ENCODE results near the gene SLC6A7. TPM values are rescaled to one million over a fixed set of nuclear protein-coding genes. Genes with fewer than 3 reads are reported as not detected.
"Not testable (repeated sequence)": the region's sequence is repeated elsewhere in the genome, so short reads cannot be mapped to it uniquely, and the experiment has no call there.

SLC6A7 gene
- total RNA-seq, 1 experiment from 2014 or later = not detected

- DNase-seq (ENCODE audit: low read depth) = no peak
Observed at GRCh38 chr5:150241298-150242160, 51.7 kb downstream of the SLC6A7 start.

DNA sequence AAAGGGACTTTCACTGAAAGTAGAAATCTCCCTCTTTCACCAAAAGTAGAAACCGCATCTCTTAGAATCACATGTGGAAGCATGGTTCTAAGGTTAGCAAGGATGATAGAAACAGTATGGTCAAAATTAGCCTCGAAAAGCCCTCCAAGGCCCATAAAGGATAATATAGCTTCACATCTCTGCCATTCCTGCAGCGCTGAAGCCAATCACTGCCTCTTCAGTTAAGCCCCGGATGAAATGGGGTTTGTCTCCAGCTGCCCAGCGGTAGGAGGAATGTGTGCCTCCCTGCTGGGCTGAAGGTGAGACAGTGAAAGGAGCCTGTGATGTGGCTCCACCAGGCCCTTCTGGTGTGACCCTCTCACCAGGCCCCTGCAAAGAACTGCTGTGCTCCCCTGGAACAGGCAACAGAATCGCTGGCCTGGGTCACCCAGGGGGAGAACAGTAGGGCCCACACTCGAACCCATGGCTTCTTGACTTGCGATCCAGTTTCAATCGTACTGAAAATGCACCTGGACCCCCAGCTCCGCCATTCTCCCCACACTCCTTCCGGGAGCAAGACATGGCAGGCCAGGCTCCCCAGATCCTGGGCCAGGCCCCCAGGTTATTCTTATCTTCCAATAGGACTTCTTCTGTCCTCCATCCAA is 52.5 kb downstream of the SLC6A7 start:
- no peak for DNase-seq (ENCODE audit: low read depth)

GRCh38 chr5:150243590-150243989 is 53.7 kb downstream of the SLC6A7 start:
- no peak for DNase-seq (ENCODE audit: low read depth)

- no peak for DNase-seq (ENCODE audit: low read depth)
Observed at GRCh38 chr5:150244209-150244608, 54.3 kb downstream of the SLC6A7 start.

GRCh38 chr5:150245111-150245789 is 55.4 kb downstream of the SLC6A7 start:
- DNase-seq (ENCODE audit: low read depth) = peak; percentile 72

- no peak for DNase-seq (ENCODE audit: low read depth)
Observed at GRCh38 chr5:150245808-150246207, 55.9 kb downstream of the SLC6A7 start.

GRCh38 chr5:150246429-150246828 is 56.6 kb downstream of the SLC6A7 start:
- no peak for DNase-seq (ENCODE audit: low read depth)

DNA sequence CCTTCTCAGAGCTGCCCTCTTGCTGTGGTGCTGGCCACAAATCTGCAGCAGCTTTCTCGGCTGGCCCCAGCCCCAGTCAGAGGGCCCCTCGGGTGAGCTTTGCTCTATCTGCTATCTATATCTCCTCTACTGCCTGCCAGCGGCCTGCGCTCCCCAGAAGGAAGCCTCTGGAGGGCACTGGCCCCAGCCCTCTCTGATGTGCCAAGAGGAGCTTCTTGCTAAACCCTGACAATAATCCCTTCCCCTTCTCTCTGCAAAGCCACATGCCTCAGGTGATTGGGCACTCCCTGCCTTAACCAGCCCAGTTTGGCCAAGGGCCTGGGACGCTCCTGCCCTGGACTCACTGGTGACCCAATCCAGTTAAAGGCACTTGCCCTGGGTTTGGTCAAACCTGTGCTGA is 57.0 kb downstream of the SLC6A7 start:
- DNase-seq (ENCODE audit: low read depth) = no peak

GRCh38 chr5:150247726-150248125 is 57.9 kb downstream of the SLC6A7 start:
- DNase-seq (ENCODE audit: low read depth) = no peak

DNA sequence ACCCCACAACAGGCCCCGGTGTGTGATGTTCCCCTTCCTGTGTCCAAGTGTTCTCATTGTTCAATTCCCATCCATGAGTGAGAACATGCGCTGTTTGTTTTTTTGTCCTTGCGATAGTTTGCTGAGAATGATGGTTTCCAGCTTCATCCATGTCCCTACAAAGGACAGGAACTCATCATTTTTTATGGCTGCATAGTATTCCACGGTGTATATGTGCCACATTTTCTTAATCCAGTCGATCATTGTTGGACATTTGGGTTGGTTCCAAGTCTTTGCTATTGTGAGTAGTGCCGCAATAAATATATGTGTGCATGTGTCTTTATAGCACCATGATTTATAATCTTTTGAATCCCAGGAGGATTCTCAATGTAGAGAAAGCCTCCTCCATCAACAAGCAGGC is 58.6 kb downstream of the SLC6A7 start:
- not testable (repeated sequence) for DNase-seq (ENCODE audit: low read depth)

GRCh38 chr5:150248946-150249345 is 59.1 kb downstream of the SLC6A7 start:
- no peak for DNase-seq (ENCODE audit: low read depth)

DNA sequence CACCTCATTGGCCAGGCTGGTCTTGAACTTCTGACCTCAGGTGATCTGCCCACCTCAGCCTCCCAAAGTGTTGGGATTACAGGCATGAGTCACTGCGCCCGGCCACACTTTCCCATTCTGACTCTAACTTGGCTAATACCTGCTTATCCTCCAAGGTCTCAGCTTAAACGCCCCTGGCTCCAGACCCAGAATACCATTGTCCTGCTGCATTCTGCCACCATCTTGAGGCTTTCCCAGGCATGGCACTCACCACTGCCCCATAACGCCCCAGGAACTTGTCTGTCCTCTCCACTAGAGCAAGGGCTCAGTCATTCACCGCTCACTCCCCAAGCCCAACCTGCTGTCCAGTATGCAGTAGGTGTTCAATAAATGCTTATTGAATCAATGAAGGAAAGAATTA is 59.9 kb downstream of the SLC6A7 start:
- DNase-seq (ENCODE audit: low read depth) = no peak

GRCh38 chr5:150251504-150251903 is 61.6 kb downstream of the SLC6A7 start:
- DNase-seq (ENCODE audit: low read depth) = no peak

DNA sequence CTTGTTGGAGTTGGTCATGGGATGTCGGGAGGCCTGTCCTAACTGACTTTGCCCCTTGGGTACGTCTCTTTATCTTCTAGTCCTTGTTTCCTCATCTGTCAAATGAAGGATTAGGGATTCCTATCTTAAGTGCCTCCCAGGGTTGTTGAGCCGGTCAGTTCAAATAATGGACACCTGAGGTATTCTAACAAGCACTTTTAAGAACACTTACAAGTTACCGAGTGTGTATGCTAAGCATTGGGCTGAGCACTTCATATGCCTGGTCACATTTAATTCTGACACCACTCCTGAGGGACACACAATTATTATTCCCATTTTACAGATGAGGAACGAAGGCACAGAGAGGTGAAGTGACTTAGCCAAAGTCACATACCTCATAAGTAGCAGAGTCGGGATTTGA is 62.6 kb downstream of the SLC6A7 start:
- DNase-seq (ENCODE audit: low read depth) = no peak

DNA sequence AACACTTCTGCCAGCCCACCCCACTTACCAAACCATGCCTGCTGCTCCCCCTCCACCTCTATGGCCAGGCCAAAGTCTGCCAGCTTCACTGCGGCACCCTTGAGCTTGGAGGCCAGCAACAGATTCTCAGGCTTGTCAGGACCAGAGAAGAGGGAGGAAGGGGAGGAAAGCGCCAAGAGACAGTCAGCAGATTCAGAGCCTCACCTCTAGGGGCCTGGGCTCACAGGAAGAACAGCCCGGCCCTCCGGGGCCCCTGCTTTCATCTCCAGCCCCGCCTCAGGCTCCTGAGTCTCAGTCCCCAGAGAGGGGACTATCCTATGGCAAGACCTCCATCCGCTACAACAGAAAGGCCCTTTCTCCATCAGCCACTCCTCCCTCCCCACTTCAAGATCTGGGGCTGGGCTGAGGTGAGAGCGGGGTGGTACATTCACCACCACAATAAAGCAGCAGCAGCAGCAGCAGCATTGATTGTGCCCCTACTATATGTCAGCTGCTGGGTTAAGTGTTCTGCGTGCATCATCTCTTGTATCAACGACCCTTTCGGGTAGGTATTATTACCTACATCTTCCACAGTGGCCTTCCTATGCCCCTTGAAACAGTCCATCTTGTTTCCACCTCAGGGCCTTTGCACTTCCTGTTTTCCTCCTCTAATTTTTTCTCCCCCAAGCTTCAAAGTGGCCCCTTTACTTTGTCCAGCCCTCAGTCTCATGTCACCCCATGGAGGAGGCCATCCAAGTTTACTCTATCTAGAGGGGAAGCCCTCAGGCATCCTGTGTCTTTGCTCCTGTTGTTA is 63.8 kb downstream of the SLC6A7 start:
- no peak for DNase-seq (ENCODE audit: low read depth)

DNA sequence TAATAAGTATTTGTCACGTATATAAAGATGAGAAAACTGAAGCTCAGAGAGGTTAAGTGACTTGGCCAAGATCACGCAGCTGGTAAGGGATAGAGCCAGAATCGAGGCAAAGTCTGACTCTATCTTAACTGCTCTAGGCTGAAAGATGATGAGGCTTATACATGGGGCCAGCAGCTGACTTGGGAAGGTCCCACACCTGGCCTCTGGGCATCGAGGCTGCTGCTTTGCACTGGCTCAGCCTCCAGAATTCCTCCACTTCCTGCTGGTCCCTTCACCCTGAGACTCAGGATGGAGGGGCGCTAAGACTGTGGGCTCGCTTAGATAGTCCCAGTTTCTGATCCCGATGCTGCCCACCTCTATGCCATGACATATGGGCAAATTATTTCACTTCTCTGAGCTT is 64.5 kb downstream of the SLC6A7 start:
- no peak for DNase-seq (ENCODE audit: low read depth)

- DNase-seq (ENCODE audit: low read depth) = no peak
Observed at GRCh38 chr5:150254774-150255173, 64.9 kb downstream of the SLC6A7 start.

DNA sequence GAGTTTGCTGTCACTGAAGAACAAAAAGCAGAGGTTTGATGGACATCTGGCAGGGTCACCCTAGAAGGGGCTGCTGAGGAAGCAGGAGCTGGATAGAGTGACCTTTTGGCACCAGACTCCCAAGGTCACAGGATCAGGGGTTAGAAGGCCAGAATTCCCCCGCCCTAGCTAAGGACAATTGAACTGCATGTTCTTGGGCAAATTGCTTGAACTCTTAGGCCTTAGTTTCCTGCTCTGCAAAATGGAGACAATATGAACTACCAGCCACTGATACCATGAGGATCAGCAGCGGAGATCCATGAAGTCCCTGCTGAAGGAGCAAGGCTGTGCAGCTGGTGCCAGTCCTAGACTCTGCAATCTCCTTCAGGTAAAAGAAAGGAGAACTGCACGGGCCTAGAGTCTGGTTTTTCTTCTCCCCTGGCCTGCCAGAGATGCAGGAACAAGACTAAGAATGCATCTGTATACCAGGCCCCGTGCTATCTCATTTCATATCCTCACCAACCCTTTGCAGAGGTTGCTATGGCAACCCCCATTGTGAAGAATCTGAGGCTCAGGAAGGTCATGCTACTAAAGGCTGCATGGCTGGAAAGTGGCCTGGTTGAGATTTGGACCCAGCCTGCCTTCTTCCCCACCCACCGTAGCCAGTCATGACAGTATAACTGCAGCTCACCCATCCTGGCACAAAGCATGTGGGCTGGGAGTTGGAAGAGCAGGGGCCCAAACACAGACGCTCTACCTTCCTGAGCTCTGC is 66.0 kb downstream of the SLC6A7 start:
- DNase-seq (ENCODE audit: low read depth) = no peak

DNA sequence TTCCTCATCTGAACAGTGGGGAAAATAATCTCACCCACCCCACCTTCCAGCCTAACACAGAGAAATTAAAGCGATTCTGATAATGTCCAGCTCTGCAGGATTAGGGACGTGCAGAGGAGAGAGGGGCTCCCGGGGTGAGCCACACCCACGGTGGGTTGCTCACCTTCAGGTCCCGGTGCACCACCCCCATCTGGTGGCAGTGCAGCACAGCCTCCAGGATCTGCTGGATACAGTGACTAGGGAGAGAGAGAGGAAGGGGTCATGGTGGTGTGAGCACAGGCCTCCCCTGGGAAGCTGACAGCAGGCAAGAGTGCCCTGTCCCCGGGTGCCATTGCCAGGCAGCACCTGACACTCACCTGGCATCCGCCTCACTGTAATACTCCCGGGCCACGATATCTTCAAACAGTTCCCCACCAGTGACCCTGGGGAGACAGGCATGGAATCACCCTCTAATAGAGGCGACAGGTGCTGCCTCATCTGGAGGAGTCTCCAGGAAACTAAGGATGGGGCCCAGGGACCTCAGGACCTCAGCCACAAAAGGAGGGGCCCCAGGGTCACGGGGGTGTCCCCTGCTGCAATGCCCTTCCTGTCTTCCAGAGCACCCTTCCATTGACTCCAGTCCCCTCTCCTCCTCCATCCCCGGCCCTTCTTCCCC is 66.7 kb downstream of the SLC6A7 start:
- DNase-seq (ENCODE audit: low read depth) = no peak

- no peak for DNase-seq (ENCODE audit: low read depth)
Observed at GRCh38 chr5:150257424-150257823, 67.6 kb downstream of the SLC6A7 start.
